Pancreas (tissue), 10 donors: ENCODE results near the gene LDAH. TPM values are rescaled to one million over a fixed set of nuclear protein-coding genes. Genes with fewer than 3 reads are reported as not detected.
A peak's percentile ranks its signal among the peaks of the same experiment; 100 is the strongest.

Experiments used
- ATAC-seq, 4 donors: fragments of 200-7000 bp; cut with Tn5 transposase; one replicate each; pipeline versions ENCODE4 v1.8.0 to v1.9.1; 2020; ENCODE audit warnings: mild to moderate bottlenecking in 4 of 4, moderate library complexity in 4 of 4
- DNase-seq, 6 donors: peaks; one replicate each; pipeline ENCODE4 v3.0.0-alpha.2; 2020
- FAIRE-seq: peaks from 2 replicates; lab custom pipeline; 2012; peaks lifted over from hg19 to GRCh38; lab: Jason Lieb, UNC
- H3K27ac ChIP-seq, 4 donors: fragments of 200-600 bp; sonication (generic); 1 replicate in 3 of 4; 2 replicates in 1 of 4; pipeline versions ENCODE4 v1.5.0 to v1.8.0; 2020
- H3K27me3 ChIP-seq, 4 donors: fragments of 200-600 bp; one replicate each; pipeline ENCODE4 v1.8.0; 2021
- H3K36me3 ChIP-seq, 3 donors: fragments of 200-600 bp; sonication (generic) in 1 of 3; one replicate each; pipeline versions ENCODE4 v1.5.0 to v1.8.0; 2020 to 2021
- H3K4me1 ChIP-seq, 3 donors: fragments of 200-600 bp; one replicate each; pipeline ENCODE4 v1.8.0; 2021
- H3K4me3 ChIP-seq, 4 donors: fragments of 200-600 bp; sonication (generic) in 2 of 4; one replicate each; pipeline versions ENCODE4 v1.5.0 to v1.8.0; 2020 to 2021
- H3K9me3 ChIP-seq, 4 donors: fragments of 200-600 bp; one replicate each; pipeline ENCODE4 v1.8.0; 2021
- WGBS, 2 donors: extraction: QIAGEN DNeasy Blood & Tissue Kit; methylation state at CpG; one replicate each; pipeline ENCODE4 v1.1.7; 2013; 5-methylcytosine and 5-hydroxymethylcytosine counted together
- intact Hi-C, 3 donors: fragments of 100-400 bp; cut with DNase I; formaldehyde crosslinking; loops; one replicate each; pipeline versions ENCODE4 v1.11.1 to v1.14.2; 2022
- polyA plus RNA-seq, 2 donors: library from polyadenylated mRNA; stranded (reverse); fragments of 200-250 nt; gene quantifications; one replicate each; pipeline ENCODE4 v1.2.3, GENCODE V29; 2013
- total RNA-seq, 6 donors: library from RNA; stranded (reverse); fragmentation: NEBNext Ultra II Directional in 4 of 6; extraction: Animal tissue kit (Norgen Biotek cat#: 25700) in 4 of 6; gene quantifications; one replicate each; pipeline versions ENCODE4 v1.2.1 to v1.2.4, GENCODE V29; 2021 to 2023
- TF ChIP-seq, protein P1 (sequence below), 4 donors: fragments of 200-600 bp; sonication (generic) in 3 of 4; IDR thresholded peaks; one replicate each; pipeline versions ENCODE4 v1.5.0 to v1.8.0; 2021; ENCODE audit warnings: antibody characterized with exemption in 4 of 4
- donor health status: healthy with polysubstance abuse.
- donor health status: DM: no; HTN: no; CAD: no; lungs with moderate emphysema.
- donor health status: DM: no; HTN: no; CAD: no.
- donor health status: control.
- donor health status: control.
- donor health status: Bipolar disorder and iron deficiency.
- donor health status: DM: yes; HTN: yes; CAD: no.
- donor health status: DM: no; HTN: no; CAD: no.
- donor health status: DM: no; HTN: no; CAD: no.
- donor health status: DM: yes; HTN: yes; CAD: no.

LDAH gene
- total and polyA plus RNA-seq, 8 donors, result 2.5 to 9.1 (median 5.4) TPM

DNA sequence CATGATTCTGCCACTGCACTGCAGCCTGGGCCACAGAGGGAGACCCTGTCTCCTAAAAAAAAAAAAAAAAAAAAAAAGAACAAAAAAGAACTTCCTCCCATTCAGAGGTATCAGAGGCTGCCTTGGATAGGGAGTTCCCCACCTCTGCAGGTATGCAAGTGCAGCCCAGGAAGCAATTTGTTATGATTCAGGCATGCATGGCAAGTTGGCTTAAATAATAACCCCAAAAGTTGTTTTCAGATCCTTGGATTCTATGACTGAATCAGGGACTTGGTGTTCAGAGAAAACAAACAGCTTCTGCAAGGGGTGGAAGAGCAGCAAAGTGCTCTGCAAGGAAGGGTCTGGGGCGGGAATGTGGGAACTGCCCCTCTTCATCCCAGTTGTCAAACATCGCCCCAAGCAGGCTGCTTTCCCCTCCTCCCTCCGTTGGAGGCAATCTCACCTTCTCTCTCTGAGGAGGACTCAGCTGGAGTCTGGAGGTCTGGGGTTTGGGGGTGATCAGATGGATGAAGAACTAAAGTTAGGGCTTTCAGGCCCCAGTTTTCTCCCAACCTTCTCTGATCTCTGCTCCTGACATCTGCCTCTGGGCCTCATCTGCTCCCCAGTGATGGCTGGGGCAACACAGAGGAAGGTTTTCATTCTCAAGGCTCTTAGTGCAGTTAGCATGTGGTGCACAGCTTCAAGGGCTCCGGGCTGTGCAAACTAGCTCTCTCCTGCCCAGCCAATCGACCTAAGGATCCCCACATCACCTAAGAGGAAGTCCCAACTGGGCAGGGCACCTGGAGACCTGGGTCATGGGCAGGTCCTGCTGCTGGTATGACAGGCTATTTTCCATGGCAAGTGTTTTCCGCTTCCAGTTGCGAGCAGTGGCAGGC is 159.5 kb downstream of the LDAH start:
- WGBS, 2 donors, result 28 to 31% methylated on average over 7 of the region's 7 CpGs
- peaks cover 0 to 11% (median 3%) of the 10 kb centered on the region in 4 donors for H3K27me3 ChIP-seq
- DNase-seq, result no peak
- no peaks in the 10 kb centered on the region for H3K9me3 ChIP-seq
- peak in 2 of 4 donors; percentile 31 to 37 for ATAC-seq
- no peaks in the 10 kb centered on the region for H3K36me3 ChIP-seq
- TF ChIP-seq, protein P1, sequence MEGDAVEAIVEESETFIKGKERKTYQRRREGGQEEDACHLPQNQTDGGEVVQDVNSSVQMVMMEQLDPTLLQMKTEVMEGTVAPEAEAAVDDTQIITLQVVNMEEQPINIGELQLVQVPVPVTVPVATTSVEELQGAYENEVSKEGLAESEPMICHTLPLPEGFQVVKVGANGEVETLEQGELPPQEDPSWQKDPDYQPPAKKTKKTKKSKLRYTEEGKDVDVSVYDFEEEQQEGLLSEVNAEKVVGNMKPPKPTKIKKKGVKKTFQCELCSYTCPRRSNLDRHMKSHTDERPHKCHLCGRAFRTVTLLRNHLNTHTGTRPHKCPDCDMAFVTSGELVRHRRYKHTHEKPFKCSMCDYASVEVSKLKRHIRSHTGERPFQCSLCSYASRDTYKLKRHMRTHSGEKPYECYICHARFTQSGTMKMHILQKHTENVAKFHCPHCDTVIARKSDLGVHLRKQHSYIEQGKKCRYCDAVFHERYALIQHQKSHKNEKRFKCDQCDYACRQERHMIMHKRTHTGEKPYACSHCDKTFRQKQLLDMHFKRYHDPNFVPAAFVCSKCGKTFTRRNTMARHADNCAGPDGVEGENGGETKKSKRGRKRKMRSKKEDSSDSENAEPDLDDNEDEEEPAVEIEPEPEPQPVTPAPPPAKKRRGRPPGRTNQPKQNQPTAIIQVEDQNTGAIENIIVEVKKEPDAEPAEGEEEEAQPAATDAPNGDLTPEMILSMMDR (IDR thresholded peaks at IDR 0.05), result no peak
- H3K4me1 ChIP-seq, result no peaks in the 10 kb centered on the region
- no peak overlapping the region for H3K4me3 ChIP-seq
- H3K27ac ChIP-seq, result peak overlapping the region in 2 of 4 donors; percentile 30 to 33
- no peak for FAIRE-seq
- intact Hi-C loops, result loop anchor here (5.0 to 10.0 kb wide), 3 partner anchors 91 to 301 kb away; no protein-coding TSS in a partner anchor

DNA sequence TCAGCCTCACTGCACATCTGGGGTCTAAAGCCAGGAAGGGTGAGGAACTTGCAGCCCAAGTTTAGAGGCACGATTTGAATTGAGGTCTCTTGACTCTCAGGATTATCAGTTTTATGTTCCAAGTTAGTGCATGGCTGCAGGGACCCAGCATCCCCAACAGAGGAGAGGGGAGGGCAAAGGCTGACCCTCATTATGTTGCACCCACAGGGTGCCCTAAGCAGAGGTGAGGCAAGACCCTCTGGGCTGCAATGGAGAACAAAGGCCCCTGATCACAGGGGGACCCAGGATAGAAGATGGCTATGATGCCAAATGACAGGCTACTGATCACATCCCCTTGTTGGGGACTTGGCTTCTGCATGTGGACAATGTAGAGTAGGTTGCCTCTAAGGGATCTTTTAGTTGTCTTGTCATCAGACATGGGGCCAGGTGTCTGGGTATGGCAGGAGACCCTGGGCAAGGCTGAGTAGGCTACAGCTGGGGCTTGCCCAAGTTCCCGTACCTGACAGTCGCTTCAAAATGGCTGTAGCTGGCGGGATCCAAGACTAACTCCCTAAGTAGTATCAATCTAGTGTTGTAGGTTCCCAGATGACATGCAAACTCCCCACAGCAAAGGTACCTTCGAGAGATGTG is 160.5 kb downstream of the LDAH start:
- H3K27me3 ChIP-seq, result peaks cover 0 to 11% (median 3%) of the 10 kb centered on the region in 4 donors
- no peak overlapping the region for H3K27ac ChIP-seq
- intact Hi-C loops, result loop anchor here (5.0 to 10.0 kb wide), 3 partner anchors 92 to 302 kb away; no protein-coding TSS in a partner anchor
- H3K4me1 ChIP-seq, result no peaks in the 10 kb centered on the region
- no peaks in the 10 kb centered on the region for H3K36me3 ChIP-seq
- WGBS, 2 donors, result 52 to 57% methylated on average over 5 of the region's 5 CpGs
- TF ChIP-seq, protein P1 (IDR thresholded peaks at IDR 0.05), result no peak
- no peaks in the 10 kb centered on the region for H3K9me3 ChIP-seq
- H3K4me3 ChIP-seq, result no peak overlapping the region
- DNase-seq (no peak), ATAC-seq (no peak), FAIRE-seq (no peak)

DNA sequence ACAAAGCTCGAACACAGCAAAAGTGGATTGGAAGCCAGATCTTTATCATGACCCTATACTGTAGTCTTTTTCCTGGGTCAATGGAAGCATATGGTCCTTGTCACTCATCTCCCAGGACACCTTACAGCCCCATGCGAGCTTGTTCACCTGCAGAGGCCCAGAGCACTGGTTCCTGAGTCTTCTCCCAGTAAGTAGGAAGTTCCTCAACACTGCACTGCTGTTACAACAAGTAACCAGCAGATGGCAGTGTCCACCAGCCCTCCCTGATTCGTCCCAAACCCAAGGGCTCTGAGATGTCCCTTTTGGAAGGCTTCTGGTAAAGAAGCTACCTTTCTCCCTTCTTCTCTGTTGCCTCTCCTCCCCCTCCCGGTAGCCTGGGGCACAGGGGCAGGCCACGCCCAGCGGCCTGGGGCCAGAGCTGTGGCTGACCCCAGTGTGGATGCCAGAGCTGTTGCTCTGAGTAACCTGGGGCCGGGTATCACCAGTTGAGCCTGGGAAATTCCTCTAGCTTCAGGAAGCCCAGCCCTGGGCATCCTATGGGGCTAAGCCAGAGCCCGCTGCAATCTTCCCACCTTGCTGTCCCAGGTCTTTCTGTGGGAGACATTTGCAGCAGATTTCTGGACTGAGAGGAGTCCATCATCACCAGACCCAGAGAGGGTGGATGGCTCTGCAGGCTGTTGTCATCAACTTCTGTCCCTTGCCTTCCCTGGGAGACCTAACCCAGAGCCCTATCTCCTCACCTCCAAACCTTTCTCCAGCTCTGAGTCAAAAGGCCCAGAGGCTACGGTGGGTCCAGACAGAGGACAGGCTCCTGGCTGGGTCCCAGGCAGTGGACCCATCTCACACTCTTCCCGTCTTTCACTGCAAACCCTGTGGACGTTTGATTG is 161.2 kb downstream of the LDAH start:
- Histone ChIP-seq H3K27me3 (peaks cover 0 to 11% (median 3%) of the 10 kb centered on the region in 4 donors), H3K4me1 (no peaks in the 10 kb centered on the region), H3K27ac (no peak overlapping the region), H3K4me3 (no peak overlapping the region), H3K36me3 (no peaks in the 10 kb centered on the region), H3K9me3 (no peaks in the 10 kb centered on the region)
- peak; percentile 75 to 92 (median 89) for ATAC-seq
- DNase-seq, result peak in 4 of 6 donors; percentile 42 to 78 (median 55)
- 24 to 27% methylated on average over 10 to 11 of the region's 11 CpGs for WGBS, 2 donors
- intact Hi-C loops, result loop anchor here (5.0 to 10.0 kb wide), 3 partner anchors 93 to 303 kb away; no protein-coding TSS in a partner anchor
- FAIRE-seq, result no peak
- TF ChIP-seq, protein P1 (IDR thresholded peaks at IDR 0.05), result peak; percentile 93 to 97 (median 95)

DNA sequence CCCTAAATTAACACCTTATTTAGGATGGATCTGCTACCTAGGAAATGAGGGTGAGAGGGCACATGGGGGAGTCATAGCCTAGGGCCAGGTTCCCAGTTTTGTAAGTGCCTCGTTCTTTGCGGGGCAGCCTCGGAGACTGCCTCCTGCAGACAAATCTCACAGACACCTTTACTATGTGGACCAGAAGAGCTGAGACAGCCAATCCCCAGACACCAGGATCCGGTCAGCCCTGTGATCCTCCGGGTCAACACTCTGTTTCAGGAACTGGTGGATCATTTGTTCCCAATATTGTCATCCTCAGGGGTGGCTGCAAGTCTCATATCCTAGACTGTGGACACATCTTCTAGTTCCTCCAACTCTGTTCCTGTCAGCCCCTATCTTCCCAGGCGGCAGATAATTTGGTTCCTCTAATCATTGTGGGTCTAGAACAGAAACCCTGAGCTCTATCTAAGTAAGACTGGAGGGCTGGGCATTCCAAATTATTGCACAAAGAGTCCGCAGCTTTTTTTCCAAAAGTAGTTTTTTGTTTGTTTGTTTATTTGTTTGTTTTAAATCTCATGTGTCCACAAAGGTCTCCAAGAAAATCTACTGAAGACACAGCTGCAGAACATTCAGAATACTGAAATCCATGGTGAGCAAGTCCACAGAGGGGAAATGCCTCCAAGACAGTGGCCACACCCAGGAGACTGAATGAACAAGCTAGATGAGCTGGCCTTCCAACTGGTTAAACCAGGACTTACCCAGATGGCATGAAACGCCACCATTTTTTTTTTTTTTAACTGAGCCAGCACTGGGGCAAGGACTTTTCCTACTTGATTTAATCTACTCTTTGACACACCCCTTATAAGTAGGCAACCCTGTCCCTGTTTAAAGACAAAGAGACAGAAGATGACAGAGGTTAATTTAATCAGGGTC is 162.1 kb downstream of the LDAH start:
- Histone ChIP-seq H3K27me3 (peaks cover 0 to 2% (median under 1%) of the 10 kb centered on the region in 4 donors), H3K4me1 (no peaks in the 10 kb centered on the region), H3K4me3 (no peak overlapping the region), H3K27ac (no peak overlapping the region), H3K9me3 (no peaks in the 10 kb centered on the region), H3K36me3 (no peaks in the 10 kb centered on the region)
- no peak for ATAC-seq
- WGBS, 2 donors, result 35 to 38% methylated on average over 8 of the region's 8 CpGs
- TF ChIP-seq, protein P1 (IDR thresholded peaks at IDR 0.05), result no peak
- FAIRE-seq, result no peak
- intact Hi-C loops, result loop anchor here (5.0 to 10.0 kb wide), 3 partner anchors 94 to 304 kb away; no protein-coding TSS in a partner anchor
- DNase-seq, result no peak
